GM19023 (cell line): ENCODE measurements around the gene OVCA2.

Experiments used
- ATAC-seq: cut with Tn5 transposase; IDR thresholded peaks from one replicate; pipeline ENCODE4 v1.9.1; 2021; ENCODE audit warnings: mild to moderate bottlenecking, moderate library complexity; ENCODE audit not compliant: unreplicated experiment

OVCA2 gene

DNA sequence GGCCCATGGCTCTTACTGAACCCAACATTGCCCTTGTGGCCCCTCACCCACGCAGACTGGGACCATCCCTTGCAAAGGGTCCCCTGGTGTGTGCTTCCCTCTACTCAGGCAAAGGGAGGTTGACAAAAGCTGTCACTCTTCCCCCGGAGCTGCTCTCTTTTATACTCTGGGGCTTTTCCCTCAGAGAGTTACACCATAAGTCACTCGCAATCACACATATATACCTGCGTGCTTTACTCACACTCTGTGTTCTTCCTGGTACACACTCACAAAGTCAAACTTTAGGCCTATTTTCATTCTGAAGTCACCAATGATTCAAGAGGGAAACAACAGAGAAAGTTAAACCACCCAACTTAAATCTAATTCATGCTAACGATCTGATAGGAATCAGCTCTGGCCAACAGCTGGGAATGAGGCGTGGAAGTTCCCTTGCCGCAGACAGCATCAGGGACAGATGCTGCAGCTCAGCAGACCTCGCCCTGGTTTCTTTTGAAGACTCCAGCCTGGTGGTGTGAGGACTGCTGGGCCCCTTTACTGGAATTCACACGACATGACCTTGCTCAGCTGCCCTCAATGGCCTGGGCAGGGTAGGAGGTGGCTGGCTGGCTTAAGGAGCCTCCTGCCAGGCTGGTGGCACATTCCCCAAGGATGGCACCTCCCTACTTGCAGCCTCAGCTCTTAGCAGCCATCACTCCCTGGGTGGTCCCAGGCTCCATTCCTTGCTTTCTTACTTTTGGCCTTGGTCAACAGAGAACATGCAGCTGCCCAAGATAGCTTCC lies 40.4 kb downstream of the OVCA2 start:
- ATAC-seq = no peak

DNA sequence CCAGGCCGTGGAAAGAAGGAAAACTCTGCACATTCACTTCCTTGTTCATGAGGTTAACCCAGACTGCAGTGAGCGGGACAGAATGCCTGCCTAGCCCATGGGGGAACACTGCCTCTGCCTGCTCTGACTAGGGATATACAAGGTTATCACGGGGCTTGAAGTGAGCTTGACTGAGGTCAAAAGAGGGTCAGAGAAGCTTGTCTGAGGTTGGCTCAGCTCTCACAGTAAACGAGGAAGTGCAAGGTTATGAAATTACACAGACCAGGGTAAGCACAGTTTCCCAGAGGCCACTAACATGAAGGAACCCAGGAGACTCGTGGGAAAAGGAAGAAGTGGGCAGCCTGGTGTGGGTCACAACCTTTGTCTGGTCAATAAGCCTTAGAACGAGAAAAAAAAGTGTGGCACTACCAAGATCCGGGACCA lies 41.8 kb downstream of the OVCA2 start:
- no peak for ATAC-seq

DNA sequence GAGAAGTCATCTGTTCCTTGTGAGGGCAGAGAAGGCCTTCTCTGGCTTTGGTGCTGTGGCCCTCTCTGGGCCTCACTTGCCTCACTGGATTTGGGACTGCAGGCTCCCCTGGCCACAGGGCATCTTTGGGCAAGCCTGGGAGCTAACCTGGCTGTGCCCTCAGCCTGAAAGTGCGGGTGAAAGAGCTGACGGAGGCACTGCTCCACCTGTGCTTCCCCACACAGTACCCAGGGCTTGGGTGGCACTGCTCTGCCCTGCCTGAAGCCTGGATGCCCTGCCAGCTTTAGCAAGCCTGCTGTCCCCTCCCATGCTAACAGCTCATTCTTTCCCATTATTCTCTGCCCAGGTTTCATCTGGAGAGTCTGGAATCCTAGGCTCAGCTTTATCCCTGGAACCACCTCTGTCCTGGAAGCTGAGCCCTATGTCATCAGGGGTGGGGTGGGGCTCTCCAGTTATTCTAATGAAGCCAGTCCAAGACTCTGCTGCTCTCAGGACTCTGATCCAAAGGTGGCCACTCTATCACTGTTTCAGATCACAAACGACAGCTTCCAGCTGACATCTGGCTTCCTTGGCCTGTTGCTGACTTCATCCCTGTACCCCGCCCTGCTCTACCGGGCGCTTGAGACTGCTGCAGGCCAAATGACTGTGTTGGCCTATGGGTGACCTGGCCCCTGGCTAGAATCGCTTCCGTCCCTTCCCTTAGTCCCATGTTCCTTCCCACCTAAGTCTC lies 42.4 kb downstream of the OVCA2 start:
- no peak for ATAC-seq

DNA sequence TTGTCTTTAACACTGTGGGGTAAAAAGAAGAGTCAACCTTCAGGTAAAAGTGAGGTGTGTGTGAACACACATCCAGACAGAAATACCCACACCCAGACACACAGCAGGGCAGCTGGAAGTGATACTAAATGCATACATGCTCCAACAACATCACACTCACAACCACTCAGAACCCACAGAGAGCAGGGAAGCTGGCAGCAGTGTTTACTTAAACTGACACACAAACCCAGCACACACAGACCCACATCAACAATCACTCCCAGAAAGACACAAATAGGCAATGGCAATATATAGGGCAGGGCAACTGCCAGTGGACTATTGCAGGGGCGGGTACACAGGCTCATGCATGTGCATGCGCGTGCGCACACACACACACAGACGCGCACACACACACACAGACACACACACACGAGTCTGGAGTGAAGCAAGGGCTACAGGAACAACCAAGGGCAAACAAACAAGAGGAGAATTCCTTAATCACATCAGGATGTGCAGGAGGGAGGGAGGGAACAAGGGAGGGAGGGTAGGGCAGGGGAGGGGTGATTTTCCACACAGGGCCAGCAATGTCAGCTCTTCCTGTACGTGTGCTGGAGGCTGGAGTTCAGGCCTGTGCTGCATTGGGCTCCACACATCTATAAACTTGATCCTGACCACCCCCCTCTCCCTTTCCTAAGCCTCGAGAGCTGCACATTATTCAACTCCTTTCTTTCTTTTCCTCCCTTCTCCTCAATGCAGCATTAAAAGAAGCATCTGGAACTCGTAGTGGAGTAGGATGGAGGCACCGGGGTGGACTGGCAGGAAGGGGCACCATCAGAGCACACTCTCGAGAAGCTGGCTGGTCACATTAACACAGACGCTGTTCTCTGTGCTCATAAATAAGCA lies 43.2 kb downstream of the OVCA2 start:
- ATAC-seq = no peak

DNA sequence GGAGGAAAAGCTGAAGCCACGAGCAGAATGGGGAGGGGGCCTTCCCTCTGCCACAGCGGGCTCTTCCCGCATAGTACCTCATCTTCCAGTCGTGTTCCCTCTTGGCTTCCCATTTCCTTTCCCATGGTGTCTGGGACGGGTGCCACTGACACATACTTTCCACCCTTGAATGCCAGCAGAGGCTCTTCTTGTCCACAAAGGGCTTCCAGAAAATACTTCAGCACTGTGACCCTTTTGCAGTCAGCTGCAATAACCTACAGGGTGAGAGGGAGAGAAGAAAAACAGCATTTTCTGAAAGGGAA lies 43.8 kb downstream of the OVCA2 start:
- no peak for ATAC-seq

DNA sequence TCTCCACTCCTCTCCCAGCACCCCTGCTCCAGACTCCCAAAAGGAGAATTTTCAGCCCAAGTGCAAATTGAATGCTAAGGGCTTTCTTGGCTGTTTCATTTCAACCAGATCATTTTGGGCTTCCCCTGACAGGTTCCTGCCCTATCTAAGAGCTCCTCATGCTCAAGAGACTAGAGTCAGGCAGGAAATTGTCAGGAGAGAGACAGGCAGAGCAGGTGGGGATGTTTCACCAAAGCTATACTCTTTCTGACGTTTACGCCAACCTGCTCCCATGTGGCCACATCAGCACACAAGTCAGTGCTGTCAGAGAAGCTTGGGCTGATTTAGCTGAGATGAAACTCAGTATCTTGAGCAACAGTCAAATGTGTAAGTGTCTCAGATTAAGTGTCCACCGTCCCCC lies 44.5 kb downstream of the OVCA2 start:
- no peak for ATAC-seq

DNA sequence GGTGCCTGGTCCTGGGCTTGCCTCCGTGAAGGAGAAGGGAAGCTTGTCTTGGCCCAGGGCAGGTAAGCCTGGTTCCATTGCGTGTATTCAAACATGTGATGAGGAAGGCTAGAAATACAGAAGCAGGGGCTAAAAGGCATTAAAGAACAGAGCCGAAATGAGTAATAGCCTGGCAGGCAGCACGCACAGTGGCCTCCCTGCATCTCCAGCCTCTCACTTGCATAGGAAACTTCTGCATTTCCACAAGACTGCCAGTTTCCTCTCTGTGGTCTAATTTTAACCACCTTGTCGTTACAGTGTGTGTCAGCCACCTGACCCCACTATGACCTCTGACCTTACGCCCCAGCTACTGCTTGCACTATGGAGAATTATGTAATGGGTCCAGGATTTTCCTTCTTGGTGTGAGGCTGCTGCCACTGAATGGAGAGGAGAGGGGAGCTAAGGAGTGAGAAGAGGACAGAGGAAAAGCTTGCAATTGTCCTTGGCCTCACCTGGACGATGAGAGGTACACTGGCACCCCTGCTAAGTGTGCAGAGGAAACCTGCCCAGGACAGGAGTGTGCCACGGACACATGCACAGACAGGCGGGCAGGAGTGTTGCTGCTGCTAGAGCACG lies 45.9 kb downstream of the OVCA2 start:
- ATAC-seq = no peak

DNA sequence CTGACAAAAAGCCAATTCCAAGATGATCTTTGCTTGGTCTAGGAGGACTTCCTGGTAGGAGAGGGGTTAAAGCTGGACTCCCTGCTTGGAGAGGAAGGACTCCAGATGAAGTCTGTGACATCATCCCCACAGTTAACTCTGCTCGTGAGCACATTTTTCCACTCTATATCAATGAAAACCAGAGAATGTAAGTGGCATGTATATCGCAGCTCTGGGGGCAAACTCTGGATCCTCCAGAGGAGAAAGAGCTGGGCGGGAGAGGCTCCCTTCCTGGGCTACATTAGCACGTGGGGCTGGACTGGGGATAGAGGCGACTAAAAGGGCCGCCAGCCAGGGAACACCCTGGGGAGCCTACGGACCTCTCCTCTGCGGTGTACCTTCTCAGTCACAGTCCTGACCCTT lies 47.2 kb downstream of the OVCA2 start:
- ATAC-seq = peak; percentile 17

DNA sequence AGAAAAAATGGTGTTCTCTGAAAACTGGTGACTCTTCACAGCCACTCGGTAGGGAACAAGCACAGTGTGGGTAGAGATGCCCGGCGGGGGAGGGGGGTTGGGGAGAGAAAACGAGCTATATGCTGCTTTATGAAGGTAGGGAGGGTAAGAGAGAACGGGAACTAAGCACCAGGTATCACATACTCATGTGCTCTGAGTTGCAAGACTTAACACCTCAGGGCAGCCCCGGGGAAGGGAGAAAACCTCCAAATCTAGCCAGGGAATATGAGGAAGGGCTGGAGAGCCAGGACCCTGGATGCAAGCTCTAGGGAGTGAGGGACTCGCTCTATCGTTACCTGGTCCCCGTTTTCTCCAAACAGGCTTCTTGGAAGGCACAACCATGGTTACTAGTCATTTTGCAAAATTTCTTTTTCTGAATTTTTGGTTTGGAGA lies 48.4 kb downstream of the OVCA2 start:
- ATAC-seq = no peak

DNA sequence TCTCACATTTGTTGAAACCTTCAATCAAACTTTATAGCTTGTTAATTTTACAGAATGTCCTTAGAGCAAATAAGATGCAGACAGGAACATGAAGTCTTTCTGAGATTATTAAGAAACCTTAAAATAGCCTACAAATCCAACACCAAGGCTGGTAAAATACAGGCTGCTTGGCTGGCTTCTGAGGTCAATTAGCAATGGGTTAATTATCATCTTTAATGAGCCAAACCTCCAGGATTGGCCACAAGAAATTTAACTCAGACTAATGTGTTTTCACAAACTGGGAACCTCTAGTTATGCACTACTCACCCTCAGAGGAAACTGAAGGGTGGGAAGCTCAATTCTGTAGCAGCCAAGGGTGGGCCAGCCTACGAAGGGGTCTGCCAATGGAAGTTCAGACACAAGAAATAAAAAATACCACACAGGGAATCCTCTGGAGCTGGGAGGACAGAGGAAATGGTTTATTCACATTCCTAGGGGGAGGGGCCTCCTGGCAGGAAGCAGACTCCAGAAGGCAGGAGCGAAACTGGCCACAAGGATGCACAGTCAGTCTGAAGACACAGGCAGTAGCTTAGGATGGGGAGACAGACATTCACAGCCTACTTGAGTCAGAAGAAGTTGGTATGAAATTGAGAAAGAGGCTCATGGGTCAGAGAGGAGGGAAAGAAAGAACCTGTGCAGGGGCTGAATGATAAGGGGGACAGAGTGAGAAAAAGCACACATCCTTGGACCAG lies 49.1 kb downstream of the OVCA2 start:
- ATAC-seq = no peak

DNA sequence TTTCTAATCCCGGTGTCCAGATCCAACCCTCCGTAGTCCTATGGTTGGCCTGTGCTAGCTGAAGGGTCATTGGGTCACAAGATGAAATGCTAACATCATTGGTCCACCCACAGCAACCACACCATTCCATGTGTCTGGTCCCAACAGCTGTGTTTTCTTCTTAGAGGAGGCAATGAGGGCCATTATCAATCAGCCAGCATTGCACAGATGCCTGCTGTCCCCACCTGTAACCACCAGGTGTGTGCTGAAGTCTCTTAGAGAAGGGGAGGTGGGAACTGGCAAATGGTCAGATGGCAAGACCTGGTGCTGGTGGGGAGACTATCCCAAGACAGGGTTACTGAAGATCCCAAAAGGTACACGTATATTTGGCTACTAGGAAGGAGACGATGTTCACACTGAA lies 50.4 kb downstream of the OVCA2 start:
- ATAC-seq = no peak
